Measurements from ENCODE around the gene SCN8A.
"Not testable (repeated sequence)": the region's sequence is repeated elsewhere in the genome, so short reads cannot be mapped to it uniquely, and the experiment has no call there.

SCN8A gene

GRCh38 chr12:51625370-51625769 lies 34.3 kb downstream of the SCN8A start:
- DNase-seq (ENCODE audit: low spot score), result no peak

GRCh38 chr12:51626115-51626514 lies 35.1 kb downstream of the SCN8A start:
- DNase-seq (ENCODE audit: low spot score), result no peak

- DNase-seq (ENCODE audit: low spot score), result no peak
Observed at GRCh38 chr12:51626629-51627028, 35.6 kb downstream of the SCN8A start.

- DNase-seq (ENCODE audit: low spot score), result no peak
Observed at GRCh38 chr12:51630256-51630880, 39.3 kb downstream of the SCN8A start.

GRCh38 chr12:51630986-51631385 lies 40.0 kb downstream of the SCN8A start:
- DNase-seq (ENCODE audit: low spot score), result no peak

- peak; percentile 16 for DNase-seq (ENCODE audit: low spot score)
Observed at GRCh38 chr12:51631591-51631990, 40.6 kb downstream of the SCN8A start.

- no peak for DNase-seq (ENCODE audit: low spot score)
Observed at GRCh38 chr12:51632623-51633022, 41.6 kb downstream of the SCN8A start.

GRCh38 chr12:51635346-51635745 lies 44.3 kb downstream of the SCN8A start:
- DNase-seq (ENCODE audit: low spot score), result no peak

GRCh38 chr12:51636581-51636980 lies 45.5 kb downstream of the SCN8A start:
- DNase-seq (ENCODE audit: low spot score), result no peak

- DNase-seq (ENCODE audit: low spot score), result no peak
Observed at GRCh38 chr12:51636986-51637385, 46.0 kb downstream of the SCN8A start.

GRCh38 chr12:51639361-51639760 lies 48.3 kb downstream of the SCN8A start:
- DNase-seq (ENCODE audit: low spot score), result no peak

- no peak for DNase-seq (ENCODE audit: low spot score)
Observed at GRCh38 chr12:51642286-51642685, 51.3 kb downstream of the SCN8A start.

- DNase-seq (ENCODE audit: low spot score), result no peak
Observed at GRCh38 chr12:51643951-51644350, 52.9 kb downstream of the SCN8A start.

GRCh38 chr12:51644691-51645090 lies 53.7 kb downstream of the SCN8A start:
- not testable (repeated sequence) for DNase-seq (ENCODE audit: low spot score)

GRCh38 chr12:51645961-51646360 lies 54.9 kb downstream of the SCN8A start:
- DNase-seq (ENCODE audit: low spot score), result no peak

GRCh38 chr12:51647647-51648046 lies 56.6 kb downstream of the SCN8A start:
- no peak for DNase-seq (ENCODE audit: low spot score)

- DNase-seq (ENCODE audit: low spot score), result no peak
Observed at GRCh38 chr12:51653431-51653830, 62.4 kb downstream of the SCN8A start.

GRCh38 chr12:51661199-51661598 lies 70.2 kb downstream of the SCN8A start:
- no peak for DNase-seq (ENCODE audit: low spot score)

GRCh38 chr12:51661836-51662235 lies 70.8 kb downstream of the SCN8A start:
- no peak for DNase-seq (ENCODE audit: low spot score)

- no peak for DNase-seq (ENCODE audit: low spot score)
Observed at GRCh38 chr12:51662728-51663154, 71.7 kb downstream of the SCN8A start.

- DNase-seq (ENCODE audit: low spot score), result no peak
Observed at GRCh38 chr12:51663390-51663789, 72.4 kb downstream of the SCN8A start.

GRCh38 chr12:51666696-51667095 lies 75.7 kb downstream of the SCN8A start:
- no peak for DNase-seq (ENCODE audit: low spot score)

- DNase-seq (ENCODE audit: low spot score), result no peak
Observed at GRCh38 chr12:51667269-51667668, 76.2 kb downstream of the SCN8A start.

GRCh38 chr12:51669271-51669670 lies 78.2 kb downstream of the SCN8A start:
- DNase-seq (ENCODE audit: low spot score), result no peak

GRCh38 chr12:51669996-51670395 lies 79.0 kb downstream of the SCN8A start:
- DNase-seq (ENCODE audit: low spot score), result no peak
